Ammon's horn (tissue), 1 donor: ENCODE measurements around the gene MGAT5B.
"Not testable (repeated sequence)": the region's sequence is repeated elsewhere in the genome, so short reads cannot be mapped to it uniquely, and the experiment has no call there.

ENCODE experiments used
- DNase-seq: peaks from one replicate; pipeline ENCODE4 v3.0.0-alpha.2; 2016; ENCODE audit warnings: low spot score

Gene MGAT5B

GRCh38 chr17:76848670-76849069, 19.5 kb upstream of the MGAT5B start:
- no peak for DNase-seq

GRCh38 chr17:76849160-76849559, 19.0 kb upstream of the MGAT5B start:
- DNase-seq = not testable (repeated sequence)

GRCh38 chr17:76852843-76853242, 15.4 kb upstream of the MGAT5B start:
- no peak for DNase-seq

GRCh38 chr17:76855105-76855504, 13.1 kb upstream of the MGAT5B start:
- DNase-seq = no peak

GRCh38 chr17:76862079-76862478, 6.1 kb upstream of the MGAT5B start:
- DNase-seq = no peak

- DNase-seq = no peak
Observed at GRCh38 chr17:76862494-76862893, 5.7 kb upstream of the MGAT5B start.

- DNase-seq = no peak
Observed at GRCh38 chr17:76864024-76864423, 4.2 kb upstream of the MGAT5B start.

- no peak for DNase-seq
Observed at GRCh38 chr17:76865174-76865573, 3.0 kb upstream of the MGAT5B start.

GRCh38 chr17:76866203-76866602, 2.0 kb upstream of the MGAT5B start:
- DNase-seq = no peak

- no peak for DNase-seq
Observed at GRCh38 chr17:76866774-76867577, 1.2 kb upstream of the MGAT5B start.

- DNase-seq = no peak
Observed at GRCh38 chr17:76867578-76868175, 527 bp upstream of the MGAT5B start.

GRCh38 chr17:76868669-76869495, 678 bp downstream of the MGAT5B start:
- no peak for DNase-seq

- no peak for DNase-seq
Observed at GRCh38 chr17:76869496-76870376, 1.5 kb downstream of the MGAT5B start.

GRCh38 chr17:76870377-76870714, 2.1 kb downstream of the MGAT5B start:
- no peak for DNase-seq

GRCh38 chr17:76871668-76872067, 3.5 kb downstream of the MGAT5B start:
- no peak for DNase-seq

- no peak for DNase-seq
Observed at GRCh38 chr17:76872221-76872873, 4.1 kb downstream of the MGAT5B start.

- no peak for DNase-seq
Observed at GRCh38 chr17:76872874-76873221, 4.6 kb downstream of the MGAT5B start.

- DNase-seq = no peak
Observed at GRCh38 chr17:76873856-76874255, 5.7 kb downstream of the MGAT5B start.

- no peak for DNase-seq
Observed at GRCh38 chr17:76877437-76877836, 9.2 kb downstream of the MGAT5B start.

GRCh38 chr17:76878568-76878967, 10.4 kb downstream of the MGAT5B start:
- no peak for DNase-seq

- no peak for DNase-seq
Observed at GRCh38 chr17:76879254-76879653, 11.1 kb downstream of the MGAT5B start.

- DNase-seq = no peak
Observed at GRCh38 chr17:76879691-76880090, 11.5 kb downstream of the MGAT5B start.
